GM21619 (cell line): ENCODE results near the gene CLSTN2.
"Not testable (repeated sequence)": the region's sequence is repeated elsewhere in the genome, so short reads cannot be mapped to it uniquely, and the experiment has no call there.

Experiments used
- ATAC-seq: cut with Tn5 transposase; IDR thresholded peaks from one replicate; pipeline ENCODE4 v1.9.1; 2021; ENCODE audit not compliant: unreplicated experiment

CLSTN2 gene

GRCh38 chr3:140399871-140400270 lies 464.9 kb downstream of the CLSTN2 start:
- no peak for ATAC-seq

- no peak for ATAC-seq
These were observed 468.1 kb downstream of the CLSTN2 start for GRCh38 chr3:140403079-140403478.

DNA sequence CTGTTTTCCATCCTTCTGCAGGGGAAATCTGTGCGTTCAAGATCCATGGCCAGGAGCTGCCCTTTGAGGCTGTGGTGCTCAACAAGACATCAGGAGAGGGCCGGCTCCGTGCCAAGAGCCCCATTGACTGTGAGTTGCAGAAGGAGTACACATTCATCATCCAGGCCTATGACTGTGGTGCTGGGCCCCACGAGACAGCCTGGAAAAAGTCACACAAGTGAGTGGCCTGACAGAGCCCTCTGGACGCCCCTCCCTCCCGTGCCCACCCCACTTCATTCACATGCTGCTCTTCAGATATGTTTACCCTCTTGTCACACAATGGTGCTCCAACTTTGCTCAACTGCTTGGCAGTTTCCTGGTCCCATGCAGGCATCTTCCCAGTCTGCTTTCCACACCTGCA lies 468.6 kb downstream of the CLSTN2 start:
- ATAC-seq, result no peak

DNA sequence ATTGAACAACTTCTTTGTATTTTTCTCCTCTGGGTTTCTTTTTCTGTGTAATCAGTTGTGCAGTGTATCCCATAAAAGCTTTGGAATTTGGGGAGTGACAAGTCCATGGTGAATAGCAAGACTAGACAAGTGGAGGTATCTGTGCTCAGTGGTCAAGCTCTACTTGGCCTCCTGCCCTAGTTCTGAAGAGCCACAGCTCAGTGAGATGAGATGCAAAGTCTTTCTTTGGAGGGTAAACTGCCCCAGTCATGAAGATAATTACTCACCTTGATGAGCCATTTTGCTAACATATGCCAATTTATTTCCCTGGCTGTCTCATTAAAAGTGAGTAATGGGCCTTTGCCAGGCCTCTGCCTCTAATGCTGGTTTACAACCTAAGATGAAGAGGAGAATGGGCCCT lies 471.7 kb downstream of the CLSTN2 start:
- ATAC-seq, result no peak

DNA sequence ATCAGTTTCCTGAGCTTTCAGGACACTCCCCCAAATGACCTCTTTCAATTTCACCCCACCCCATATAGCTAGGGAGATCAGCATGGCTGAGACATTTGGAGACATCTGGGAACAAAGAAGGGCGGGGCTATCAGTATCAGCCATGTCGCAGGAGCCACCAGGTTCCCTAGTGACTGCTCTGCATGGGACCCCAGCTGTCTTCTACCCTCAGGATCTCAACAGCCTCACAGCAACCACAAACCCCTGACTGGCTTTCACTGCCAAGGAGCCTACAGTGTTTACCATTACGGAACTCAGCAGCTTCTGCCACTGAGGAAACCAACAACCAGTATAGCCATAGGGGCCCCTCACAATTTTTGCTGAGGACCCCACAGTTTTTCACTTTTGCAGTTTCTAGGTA lies 473.3 kb downstream of the CLSTN2 start:
- ATAC-seq, result no peak

- ATAC-seq, result no peak
These were observed 481.7 kb downstream of the CLSTN2 start for GRCh38 chr3:140416666-140417065.

GRCh38 chr3:140420621-140421357 lies 485.8 kb downstream of the CLSTN2 start:
- no peak for ATAC-seq

DNA sequence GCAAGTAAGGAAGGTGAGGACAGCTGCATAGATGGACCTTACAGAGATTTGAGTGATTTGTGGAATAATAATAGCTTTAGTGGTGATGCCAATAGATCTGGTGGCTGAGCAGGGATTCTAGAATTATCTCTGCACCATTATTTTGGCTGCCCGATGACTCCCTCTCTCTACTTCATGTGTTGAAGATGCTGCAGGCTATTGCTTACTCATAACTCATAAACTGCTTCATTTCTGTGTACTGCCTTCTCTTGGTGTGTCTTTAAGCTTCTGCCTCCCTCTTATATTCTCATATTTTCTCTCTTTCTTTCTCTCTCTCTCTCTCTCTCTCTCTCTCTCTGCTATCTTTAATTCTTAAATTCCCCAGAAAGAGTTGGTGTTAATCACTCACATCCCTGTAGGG lies 486.9 kb downstream of the CLSTN2 start:
- ATAC-seq, result no peak

DNA sequence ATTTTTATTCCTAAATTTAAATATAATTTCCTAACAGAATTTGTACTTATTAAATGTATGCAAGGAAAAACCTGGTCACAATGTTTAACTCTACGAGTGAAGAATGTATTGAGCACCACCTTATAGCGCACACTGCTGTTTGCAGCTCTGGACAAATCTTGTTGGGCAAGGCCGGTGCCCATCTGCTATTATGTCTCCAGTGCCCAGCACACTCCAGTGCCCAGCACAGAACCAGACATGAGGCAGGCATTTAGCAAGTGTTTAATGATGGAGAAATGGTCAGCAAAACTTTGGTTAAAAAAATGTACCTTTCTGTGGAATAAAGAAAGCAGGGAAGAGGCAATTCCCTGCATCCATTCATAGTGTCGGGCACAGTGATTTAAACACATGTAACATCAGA lies 488.2 kb downstream of the CLSTN2 start:
- no peak for ATAC-seq

DNA sequence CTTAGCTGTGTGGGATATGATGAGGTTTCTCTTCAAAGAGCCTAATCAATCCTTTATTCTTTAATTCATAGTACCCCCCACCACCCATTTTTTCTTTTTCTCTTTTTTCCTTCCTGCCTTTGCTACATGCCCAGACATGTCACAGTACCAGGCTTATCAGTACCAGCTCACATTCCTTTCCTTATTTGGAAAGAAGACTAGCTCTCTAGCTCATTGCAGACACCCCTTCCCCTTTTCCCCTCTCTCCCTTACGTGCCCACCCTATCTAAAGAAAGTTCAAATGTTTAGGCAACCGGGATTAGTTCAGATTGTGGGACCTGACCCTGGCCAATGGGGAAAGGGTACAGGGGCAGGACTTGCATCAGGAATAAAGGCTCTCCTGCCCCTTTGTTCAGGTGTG lies 488.6 kb downstream of the CLSTN2 start:
- ATAC-seq, result not testable (repeated sequence)

DNA sequence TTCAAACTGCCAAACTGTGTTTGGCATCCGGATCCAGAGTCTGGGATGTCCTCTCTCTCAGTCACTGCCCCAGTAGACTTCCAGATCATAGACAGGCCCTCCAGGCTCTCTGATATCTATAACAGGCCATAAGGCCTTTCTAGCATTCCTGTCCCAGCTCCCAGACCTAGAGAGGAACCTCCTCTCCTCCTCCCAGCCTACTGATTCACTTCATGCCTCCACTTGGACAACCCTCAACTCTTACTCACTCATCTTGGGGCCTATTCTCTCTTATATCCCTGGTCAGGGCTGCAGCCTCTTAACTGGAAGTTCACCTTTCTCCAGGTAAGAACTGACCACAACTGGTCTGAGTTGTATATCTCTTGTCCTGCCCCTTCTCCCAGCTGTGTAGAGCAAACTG lies 489.2 kb downstream of the CLSTN2 start:
- ATAC-seq, result no peak

DNA sequence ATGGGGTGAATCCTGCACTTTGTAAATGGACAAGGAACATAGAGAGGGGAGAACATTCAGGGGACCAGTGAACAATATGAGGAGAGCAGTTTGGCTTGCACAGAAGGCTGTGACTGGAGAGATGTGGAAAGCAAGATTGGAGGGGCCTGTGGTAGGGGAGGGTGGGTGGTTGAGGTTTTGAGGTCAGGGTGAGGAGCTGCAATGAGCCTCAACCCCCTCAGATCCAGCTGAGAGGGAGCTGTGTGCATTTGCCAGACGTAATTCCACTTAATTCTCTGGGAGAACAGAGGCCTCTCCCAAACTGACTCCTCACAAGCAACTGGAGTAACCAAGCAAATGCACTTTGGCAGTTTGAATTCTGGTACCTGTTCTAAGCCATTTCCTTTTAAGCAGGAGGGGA lies 489.7 kb downstream of the CLSTN2 start:
- ATAC-seq, result no peak

DNA sequence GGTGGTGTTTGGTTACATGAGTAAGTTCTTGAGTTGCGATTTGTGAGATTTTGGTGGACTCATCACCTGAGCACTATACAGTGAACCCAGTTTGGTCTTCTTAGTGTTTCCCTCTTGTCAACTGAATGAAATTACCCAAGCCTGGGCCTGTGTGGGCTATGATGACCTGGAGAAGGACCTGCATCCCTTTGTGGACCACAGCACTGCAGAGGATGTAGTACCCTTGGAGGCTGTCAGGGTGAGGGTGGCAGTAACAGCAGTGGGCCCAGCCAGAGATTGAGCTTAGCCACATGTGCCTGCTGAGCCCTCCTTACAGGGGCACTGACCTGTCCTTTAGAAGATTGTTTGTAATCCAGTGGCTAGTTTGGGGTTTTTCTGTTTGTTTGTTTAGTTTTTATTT lies 492.8 kb downstream of the CLSTN2 start:
- no peak for ATAC-seq

- ATAC-seq, result no peak
These were observed 493.4 kb downstream of the CLSTN2 start for GRCh38 chr3:140428380-140428779.

GRCh38 chr3:140429791-140430190 lies 494.8 kb downstream of the CLSTN2 start:
- no peak for ATAC-seq

DNA sequence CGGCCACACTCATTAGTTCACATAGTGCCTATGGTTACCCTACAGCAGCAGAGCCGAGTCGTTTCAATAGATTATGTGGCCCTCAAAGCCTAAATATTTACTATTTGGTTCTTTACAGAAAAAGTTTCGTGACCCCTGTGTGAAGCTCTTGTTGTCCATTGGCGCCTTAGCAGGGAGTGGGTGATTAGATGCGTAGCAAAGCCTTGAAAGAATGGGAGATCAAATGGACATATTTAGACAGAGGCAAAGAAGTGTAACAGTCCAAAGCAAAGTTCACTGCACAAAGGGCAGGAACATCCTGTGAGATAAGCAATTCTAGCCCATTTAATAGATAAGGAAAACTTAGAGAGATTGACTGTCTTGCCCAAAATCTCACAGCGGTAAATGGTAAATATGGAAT lies 495.5 kb downstream of the CLSTN2 start:
- no peak for ATAC-seq

- no peak for ATAC-seq
These were observed 497.3 kb downstream of the CLSTN2 start for GRCh38 chr3:140432229-140432669.

DNA sequence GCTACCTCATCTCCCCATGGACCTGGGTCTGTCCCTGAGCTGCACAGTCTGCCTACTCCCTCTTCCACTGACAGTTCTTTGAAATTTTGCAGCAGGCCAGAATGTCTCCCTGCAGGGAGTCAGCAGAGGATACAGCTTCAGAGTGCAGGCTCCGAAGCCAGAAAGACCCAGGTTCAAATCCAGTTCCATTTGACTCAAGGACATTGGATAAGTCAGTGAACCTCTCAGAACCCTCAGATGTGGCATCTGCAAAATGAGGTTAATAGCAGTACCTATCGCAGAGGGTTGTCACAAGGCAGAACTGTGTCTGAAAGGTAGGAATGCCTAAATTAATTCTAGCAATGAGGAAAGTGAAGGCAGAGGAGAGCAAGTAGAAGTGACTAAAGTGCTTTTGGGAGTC lies 498.4 kb downstream of the CLSTN2 start:
- no peak for ATAC-seq

GRCh38 chr3:140434261-140434905 lies 499.4 kb downstream of the CLSTN2 start:
- no peak for ATAC-seq

GRCh38 chr3:140436421-140436820 lies 501.4 kb downstream of the CLSTN2 start:
- no peak for ATAC-seq

DNA sequence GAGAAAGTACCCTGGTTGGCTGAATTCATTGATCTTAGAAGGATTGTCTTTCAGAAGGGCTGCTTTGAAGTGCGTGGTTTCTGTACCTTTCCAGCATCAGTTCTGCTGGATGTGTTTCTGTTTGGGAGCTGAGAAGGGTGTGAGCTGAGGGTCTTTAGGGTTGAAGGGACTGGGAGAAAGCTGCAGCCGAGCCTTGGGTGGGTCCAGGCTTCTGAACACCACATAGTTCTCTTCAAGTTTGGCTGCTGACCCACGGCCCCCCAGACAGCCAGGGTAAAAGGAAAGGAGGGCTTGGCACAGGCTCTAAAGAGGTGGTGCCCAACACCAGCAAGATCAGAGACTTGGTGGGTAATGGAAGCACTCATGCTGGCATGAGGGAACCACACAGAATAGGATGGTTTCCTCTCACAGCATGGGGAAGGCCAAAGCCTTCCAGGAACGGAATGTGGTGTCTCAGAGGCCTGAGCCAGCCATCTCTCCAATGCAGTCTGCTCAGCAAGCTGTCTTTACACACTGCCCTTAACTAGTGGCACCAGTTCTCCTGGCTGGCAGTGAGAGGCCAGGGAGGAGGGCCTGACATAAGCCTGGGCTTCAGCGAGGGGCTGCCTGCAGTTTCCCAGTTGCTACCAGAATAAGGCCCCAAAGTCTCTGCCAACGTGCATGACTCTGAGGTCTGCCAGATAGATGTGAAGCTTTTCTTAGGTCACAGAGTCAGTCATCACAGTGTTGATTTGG lies 503.9 kb downstream of the CLSTN2 start:
- no peak for ATAC-seq

DNA sequence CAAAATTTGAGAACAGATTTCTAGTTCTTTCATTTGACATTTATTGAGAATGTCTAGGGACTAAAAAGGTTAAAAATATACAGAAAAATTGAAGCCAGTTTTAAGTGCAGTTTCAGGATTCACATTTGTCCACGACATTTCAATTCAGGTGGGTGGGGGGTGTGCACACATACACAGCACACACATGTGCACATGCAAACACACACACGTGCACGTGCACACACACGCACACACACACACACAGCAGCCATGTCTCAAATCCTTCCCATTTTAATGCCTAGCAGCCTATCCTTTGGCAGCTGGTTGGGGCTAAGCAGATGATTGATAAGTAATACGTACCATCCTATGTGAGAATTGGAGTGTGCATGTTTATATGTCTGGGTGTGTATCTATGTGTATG lies 504.5 kb downstream of the CLSTN2 start:
- no peak for ATAC-seq
